Activated naive CD4-positive, alpha-beta T cell treated with anti-CD3 and anti-CD28 coated beads, Interleukin-2, amount 50 U/mL, for 16 hours (primary cell): ENCODE results near the gene CLK2.

ENCODE experiments used
- DNase-seq: peaks from one replicate; pipeline ENCODE4 v3.0.0-alpha.2; 2020

Gene CLK2

DNA sequence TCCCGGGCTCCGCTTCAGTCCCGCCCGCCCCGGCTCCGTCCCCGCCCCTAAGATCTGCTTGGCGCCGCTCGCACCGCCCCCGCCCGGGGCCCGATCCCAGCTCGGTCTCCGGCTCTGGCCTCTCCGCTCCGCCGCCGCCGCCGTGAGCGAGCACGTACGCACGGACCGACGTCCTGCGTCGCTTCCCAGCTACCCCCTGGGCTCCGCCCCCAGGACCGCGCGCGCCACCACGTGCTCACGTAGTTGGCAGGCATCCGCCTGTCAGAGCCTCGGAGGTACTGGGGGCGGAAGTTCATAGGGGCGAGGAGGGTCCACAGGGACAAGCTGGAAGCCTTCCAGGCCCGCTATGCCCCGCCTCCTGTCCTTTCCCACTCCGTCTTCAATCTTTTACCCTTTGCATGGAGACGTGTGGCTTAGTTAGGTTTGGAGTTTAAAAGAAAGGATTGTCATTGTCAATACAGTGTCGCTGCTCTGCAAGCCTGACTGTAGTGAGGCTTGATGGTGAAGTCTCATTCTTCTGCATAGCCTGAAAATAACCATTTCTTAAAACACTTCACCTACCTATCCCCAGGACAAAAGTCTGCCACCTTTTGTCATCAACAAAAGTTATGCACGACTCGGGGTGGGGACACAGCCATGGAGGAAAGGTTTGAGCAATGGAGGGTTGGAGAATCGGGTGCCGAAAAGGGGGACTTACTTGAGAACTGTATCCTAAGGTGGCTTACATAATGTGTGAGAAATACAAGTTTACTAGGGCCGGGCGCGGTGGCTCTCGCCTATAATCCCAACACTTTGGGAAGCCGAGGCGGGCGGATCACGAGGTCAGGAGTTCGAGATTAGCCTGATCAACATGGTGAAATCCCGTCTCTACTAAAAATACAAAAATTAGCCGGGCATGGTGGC lies at the start of gene CLK2:
CLK2 (minus strand) TSS at position 162 of the 903 bp plus-strand sequence. CDS start 2,527 bp downstream, outside the sequence.
- peak; percentile 99 for DNase-seq

DNA sequence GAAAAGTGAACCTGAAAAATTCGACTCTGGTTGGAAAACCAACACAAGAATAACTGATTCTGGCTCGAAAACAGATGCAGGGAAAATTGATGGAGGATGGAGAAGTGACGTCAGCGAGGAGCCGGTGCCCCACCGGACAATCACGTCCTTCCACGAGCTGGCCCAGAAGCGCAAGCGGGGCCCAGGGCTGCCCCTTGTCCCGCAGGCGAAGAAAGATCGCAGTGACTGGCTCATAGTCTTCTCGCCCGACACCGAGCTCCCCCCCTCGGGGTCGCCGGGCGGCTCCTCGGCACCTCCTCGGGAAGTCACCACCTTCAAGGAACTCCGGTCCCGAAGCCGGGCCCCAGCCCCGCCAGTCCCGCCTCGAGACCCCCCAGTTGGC lies 49.3 kb upstream of the CLK2 start:
- peak; percentile 21 for DNase-seq

DNA sequence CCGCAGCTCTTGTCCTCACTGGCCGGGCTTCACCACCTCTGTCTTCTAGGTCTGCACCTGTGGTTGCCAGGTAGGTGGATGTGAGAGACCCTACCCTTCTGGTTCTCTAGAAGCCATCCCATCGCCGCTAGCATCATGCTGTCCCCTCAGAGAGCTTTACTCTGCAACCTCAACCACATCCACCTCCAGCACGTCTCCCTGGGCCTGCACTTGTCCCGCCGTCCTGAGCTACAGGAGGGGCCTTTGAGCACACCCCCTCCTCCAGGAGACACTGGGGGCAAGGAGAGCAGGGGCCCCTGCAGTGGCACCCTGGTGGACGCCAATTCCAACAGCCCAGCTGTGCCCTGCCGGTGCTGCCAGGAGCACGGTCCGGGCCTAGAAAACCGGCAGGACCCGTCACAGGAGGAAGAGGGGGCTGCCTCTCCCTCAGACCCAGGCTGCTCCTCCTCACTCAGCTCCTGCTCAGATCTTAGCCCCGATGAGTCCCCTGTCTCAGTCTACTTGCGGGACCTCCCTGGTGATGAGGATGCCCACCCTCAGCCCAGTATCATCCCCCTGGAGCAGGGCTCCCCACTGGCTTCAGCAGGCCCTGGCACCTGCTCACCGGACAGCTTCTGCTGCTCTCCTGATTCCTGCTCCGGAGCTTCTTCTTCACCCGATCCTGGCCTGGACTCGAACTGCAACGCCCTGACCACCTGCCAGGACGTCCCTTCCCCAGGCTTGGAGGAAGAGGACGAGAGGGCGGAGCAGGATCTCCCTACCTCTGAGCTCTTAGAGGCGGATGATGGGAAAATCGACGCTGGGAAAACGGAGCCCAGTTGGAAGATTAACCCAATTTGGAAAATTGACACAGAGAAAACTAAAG lies 48.6 kb upstream of the CLK2 start:
- no peak for DNase-seq

DNA sequence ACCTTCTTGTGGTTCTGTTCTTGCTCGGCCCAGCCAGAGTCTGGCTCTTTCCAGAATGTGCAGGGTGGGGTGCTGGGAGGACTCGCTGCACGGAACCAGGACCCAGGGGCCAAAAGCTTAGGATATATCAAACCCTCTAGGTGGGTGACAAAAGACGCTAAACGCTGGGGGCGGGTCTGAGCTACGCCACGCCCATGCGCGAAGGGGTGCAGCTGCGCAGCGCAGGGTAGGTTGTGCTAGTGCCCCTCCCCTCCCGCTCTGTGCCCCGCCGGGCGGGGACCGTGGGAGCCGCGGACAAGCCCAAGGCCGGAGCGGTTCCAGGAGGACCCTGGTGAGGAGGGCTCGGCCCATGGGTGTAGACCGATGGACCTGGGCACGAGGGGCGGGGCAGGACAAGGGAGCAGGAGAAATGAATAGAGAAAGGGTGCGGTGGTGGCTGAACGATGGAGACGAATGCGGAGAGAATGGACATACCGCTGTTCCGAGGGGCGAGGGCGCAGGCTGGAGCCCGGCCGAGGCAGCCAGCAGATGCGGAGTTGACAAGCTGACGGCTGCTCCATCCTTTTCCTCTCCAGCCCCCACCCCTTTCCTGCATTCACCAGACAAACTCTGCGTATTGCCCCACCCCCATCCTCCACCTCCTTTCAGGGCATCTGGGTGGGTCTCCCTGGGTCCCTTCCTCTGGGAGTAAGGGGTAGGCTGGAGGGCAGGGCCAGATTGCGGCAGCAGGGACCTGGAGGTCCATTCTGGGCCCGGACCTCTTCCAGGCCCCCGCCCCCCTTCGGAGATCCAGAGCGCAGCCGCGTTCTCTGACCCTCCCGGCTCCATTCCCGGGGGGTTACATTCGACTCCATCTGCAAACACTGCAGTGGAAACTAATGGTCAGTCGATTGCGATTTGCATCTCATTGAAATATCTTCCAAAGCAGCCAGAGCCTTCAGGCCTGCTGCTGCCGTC lies 47.6 kb upstream of the CLK2 start, which contains the start of gene RUSC1:
RUSC1 (plus strand) TSS at position 234 of the 957 bp plus-strand sequence. CDS start 880 bp downstream, outside the sequence.
- DNase-seq = peak; percentile 81

DNA sequence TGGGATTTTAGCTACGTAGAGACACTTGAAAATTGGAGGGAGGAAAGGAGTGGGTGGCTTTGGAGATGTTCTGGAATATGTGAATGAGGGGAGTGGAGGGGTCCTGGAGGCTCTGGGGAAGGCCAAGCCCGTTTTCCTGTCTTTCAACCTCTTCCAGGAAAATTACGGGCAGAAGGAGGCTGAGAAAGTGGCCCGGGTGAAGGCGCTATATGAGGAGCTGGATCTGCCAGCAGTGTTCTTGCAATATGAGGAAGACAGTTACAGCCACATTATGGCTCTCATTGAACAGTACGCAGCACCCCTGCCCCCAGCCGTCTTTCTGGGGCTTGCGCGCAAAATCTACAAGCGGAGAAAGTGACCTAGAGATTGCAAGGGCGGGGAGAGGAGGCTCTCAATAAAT lies 46.9 kb upstream of the CLK2 start:
- no peak for DNase-seq

DNA sequence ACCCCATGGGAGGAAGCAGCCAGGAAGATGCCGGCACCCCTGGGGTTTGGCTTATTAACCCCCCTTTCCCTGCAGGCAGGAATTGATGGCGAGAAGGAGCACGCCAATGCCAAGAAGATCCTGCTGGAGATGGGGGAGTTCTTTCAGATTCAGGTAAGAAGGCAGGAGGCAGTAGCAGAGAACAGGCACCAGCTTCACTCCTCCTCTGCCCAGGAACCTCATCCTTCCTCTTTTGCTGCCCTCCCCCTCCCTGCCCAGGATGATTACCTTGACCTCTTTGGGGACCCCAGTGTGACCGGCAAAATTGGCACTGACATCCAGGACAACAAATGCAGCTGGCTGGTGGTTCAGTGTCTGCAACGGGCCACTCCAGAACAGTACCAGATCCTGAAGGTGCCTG lies 46.2 kb upstream of the CLK2 start:
- no peak for DNase-seq

DNA sequence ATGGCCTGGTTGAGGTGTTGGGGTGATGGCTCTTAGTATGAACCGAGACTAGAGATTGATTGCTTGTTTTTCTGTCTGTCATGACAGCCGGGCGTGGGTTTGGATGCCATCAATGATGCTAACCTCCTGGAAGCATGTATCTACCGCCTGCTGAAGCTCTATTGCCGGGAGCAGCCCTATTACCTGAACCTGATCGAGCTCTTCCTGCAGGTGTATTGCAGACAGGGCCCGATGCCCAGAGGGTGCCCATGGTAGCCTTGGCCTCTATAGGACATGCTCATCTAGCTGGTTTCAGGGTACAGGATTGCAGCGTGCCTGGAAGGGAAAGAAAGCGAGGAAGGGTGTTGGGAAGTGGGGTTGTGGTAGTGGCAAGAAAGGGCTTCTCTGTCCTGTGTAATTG lies 44.8 kb upstream of the CLK2 start:
- no peak for DNase-seq

DNA sequence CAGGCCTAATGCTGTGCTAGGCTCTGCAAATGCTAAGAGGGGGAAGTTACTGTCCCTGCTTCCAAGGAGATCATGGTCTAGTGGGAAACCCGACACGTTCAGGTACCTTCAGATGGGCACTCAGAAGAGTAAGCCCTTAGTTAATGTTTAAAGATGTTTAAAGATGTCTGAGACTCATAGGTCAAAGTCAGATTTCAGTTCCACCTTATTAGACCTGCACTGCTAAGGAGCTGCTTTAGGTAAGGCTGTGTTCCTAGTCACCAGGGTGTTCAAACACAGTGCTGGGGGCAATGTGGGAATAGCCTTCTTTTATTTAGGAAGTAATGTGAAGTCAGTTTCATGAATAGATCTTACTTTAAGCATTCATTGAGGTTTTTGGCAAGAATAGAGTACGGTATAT lies 43.6 kb upstream of the CLK2 start:
- no peak for DNase-seq

DNA sequence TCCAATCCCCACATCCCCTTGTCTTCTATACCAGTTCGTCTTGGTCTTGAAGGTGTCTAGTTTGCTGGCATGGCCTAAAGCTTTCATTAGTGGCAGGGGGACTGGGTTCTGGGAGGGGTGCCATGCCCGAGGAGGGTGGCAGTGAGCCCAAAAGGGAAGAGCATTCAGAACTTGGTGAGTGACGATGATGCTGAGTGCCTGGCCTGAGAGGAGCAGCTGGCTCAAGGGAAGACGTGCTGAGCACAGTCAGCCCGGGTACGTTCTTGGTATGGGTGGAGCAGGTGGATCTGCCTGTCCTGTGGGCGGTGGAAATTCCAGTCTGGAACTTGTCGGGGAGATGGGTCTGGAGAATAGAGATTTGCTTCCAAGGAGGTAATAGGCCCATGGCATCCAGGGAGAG lies 40.0 kb upstream of the CLK2 start:
- no peak for DNase-seq

DNA sequence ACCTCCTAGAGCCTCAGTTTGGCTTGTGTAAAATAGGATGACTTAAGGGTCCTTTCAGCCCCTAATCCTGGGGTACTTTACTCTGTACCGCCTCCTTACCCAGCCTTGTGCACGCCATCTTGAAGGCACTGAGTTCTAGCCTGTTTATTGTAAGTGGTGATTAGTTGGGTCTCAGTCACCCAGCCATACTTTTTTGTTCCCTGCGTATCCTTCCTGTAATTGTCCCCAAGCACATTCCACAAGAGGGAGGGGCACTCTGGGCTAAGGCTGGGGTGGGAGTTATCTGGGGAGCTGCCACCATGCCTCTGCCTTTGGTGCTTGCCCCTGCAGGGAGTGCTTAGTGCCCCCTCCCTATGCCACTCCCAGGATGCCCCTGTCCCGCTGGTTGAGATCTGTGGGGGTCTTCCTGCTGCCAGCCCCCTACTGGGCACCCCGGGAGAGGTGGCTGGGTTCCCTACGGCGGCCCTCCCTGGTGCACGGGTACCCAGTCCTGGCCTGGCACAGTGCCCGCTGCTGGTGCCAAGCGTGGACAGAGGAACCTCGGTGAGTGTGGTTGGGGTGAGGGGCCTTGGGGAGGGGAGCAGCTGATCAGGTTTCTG lies 36.2 kb upstream of the CLK2 start:
- no peak for DNase-seq

DNA sequence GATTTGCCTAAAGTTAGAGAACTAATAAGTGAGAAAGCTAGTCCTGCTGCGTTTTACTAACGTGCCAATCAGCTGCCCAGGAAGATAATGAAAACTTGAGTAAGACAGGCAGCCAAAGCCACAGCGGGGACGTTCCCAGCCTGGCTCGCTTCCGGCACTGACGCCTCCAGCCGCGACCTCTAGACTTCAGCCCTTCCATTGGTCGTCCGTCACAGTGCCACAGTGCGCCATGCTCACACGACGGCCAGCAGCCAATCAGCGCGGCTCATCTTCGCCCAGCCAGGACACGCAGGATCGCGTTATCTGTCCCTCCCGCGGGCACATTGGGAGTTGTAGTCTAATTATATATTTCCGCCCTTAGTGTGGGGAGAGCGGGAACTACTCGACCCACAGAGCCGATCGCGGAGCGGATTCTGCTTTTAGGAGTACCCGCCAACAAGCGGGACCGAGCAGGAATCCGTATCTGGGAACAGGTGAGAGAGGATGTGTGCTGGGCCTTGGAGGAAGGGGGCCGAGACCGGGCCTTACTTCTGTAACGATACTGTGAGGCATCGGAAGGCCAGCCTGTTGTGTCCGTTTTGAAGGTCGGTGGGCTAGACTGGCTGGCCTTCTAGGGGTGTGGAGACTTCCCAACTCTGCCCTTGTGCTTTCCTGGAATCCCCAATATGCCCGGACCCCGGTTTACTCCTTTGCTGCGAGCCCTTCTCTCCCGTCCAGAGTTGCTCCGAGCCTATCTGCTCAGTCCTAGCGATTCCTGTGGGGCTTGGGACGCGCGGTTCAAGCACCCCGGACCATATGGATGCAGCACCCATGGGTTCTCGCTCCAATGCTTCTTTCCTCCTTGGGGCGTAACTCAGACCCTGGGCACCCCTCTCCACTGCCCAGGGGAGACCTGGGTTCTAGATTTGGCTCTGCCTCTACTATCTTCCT lies 35.5 kb upstream of the CLK2 start, which contains the start of gene FDPS:
FDPS (plus strand) TSS at position 374 of the 930 bp plus-strand sequence. CDS start 924 bp downstream, outside the sequence.
- DNase-seq = peak; percentile 97

DNA sequence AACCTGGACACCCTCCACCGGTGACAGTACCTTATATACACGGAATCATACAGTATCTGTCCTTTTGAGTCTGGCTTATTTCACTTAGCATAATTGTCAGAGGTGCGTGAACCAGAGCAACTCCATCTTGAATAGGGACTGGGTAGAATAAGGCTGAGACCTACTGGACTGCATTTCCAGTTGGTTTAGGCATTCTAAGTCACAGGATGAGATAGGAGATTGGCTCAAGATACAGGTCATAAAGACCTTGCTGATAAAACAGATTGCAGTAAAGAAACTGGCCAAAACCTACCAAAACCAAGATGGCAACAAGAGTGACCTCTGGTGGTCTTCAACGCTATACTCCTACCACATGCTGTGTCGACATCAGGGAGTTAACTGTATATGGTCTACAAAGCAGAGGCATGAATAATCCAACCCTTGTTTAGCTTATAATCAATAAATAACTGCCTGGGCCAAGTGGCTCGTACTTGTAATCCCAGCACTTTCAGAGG lies 34.0 kb upstream of the CLK2 start:
- DNase-seq = no peak

DNA sequence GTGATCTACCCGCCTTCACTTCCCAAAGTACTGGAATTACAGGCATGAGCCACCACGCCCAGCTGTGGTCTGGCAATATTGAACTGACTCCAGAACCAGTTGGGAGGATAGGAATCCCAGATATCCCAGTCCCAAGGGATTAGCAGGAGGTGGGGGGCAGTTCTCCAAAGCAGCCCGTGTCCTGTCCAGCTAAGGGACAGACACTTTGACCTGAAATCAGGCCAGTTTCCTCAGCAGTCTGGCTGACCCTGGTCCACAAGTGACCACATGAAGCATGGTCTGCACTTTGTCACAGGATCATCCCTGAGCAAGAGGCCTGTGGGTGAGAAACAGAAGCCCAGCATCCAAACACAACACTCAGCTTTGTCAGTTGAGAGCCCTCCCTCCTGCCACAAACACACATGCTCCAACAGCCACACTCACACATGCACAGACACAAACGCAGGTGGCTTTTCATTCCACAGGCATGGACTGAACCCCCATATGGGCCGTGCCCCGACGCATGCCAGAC lies 32.6 kb upstream of the CLK2 start:
- no peak for DNase-seq

DNA sequence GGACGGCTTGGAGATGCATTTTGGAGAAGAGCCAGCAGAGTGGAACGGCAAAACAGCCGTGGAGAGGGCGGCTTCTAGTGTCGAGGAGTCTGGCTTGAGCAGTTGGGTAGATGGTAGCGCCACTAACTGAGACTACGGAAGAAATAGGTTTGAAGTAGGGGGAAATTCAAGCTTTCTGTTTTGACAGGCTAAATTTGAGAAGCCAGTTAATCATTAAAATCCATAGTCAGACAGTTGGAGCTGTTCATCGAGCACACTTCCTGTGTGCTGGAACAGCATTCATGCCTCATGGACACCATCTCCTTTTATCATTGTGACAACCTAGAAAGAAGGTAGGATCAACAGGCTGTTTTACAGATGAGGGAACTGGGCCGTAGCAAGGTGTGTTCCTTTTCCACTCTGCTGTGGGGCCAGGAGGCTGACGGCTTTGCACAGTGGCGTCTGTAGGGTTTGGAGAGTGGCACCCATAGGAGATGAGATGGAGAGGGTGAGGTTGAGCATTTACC lies 31.3 kb upstream of the CLK2 start:
- DNase-seq = no peak

DNA sequence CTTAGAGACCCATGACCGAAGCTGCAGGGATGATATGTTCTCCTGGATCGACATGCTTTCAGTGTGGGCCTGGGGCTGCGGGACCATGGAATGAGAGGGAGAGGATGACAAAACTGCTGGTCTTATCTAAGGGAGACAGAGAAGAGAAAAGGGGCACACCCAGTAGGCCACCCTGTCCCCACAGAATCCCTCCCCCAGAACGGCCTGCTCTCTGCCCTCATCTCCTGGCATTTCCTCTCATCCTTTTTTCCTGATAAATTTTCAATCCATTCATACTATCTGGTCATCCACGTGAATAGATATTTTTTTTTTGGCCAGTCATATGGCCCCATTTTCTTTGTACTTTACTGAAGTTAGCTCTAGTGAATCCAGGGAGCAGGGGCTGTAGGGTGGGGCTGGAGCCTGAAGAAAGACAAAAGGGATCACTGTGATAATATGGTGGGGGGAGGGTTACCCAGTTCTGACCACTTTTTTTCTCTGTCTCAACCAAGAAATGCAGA lies 28.1 kb upstream of the CLK2 start, which contains the start of gene PKLR:
PKLR (minus strand) TSS at position 97 of the 500 bp plus-strand sequence; CDS start at position 54, 43 bp downstream.
- no peak for DNase-seq

DNA sequence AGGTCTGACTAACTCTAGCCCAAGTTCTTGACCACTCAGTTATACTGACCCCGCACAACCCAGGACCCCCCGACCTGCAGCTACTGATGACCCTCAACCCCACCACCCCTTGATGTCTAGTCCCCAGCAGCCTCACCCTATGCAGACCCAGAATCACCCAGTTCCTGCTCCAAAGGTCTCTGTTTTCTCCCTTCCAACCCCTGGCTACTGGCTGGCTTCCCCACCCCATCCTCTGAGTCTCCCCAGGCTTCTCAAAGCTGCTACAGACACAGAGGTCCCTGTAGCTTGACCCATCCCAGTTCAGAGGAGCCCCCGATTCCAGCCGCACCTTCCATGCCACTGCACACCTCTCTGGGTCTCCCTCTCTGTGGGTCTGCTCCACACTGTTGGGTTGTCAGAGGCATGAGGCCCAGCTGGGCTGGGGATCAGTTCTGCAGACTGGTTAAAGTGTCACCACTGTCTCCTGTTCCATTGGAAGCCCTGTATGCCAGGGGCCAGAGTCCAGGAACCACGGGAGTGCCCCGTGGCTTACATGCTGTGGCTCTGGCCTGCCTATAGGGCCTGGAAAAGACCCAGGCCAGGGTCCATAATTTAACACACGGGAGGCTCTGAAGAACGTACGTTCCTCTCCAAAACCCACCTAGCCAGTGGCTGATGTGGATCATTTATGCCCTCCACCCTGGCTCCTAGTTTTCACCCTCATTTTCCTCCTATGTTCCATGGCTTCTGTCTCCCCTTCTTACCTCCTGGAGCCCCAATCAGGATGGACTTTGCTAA lies 27.4 kb upstream of the CLK2 start:
- no peak for DNase-seq

DNA sequence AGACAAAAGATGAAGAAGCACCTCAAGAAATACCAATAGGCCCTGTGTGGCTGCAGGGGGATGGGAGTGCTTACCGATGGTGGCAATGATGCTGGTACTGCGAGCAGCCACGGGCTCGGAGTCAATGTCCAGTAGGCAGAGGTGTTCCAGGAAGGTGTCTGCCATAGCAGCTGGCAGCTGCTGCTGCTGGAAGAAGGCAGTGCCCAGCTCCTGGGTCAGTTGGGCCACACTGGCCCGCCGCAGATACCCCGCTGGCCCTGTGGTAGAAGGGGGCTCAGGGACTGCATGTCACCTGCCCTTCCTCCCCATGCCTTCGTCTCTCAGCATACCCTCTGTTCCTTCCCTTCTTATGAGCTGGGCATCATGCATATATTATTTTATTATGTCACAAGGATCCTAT lies 26.7 kb upstream of the CLK2 start:
- DNase-seq = no peak

DNA sequence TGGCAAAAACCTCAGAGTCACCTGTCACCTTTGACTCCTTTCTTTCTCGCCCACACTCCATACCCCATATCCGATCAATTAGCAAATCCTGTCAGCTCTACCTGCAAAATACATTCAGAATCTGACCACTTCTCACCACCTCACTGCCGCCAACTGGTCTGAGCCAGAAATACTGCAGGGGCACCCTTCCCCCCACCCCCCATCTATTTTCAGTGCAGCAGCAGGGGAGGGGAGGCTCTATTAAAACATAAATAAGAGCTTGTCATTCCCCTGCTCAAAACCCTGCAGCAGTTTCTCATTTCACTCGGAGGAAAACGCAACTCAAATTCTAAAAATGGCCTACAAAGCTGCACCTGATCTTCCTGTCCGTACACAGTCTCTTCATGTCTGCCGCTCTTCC lies 24.1 kb upstream of the CLK2 start:
- no peak for DNase-seq

DNA sequence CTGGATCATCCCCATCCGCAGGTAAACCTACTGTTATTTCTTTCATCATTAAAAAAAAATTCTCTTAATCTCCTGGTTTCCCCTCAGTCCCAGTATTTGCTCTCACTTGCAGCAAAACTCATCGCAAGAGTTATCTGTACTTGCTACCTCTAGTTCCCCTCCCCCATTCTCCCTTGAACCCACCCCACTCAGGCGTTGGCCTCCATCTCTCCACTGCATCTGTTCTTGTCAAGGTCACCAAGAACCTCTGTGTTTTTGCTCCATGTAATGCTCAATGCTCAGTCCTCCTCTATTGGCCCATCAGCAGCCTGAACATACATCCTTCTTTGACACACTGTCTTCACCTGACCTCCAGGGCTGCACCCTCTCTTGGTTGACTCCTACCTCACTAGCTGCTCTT lies 23.4 kb upstream of the CLK2 start:
- no peak for DNase-seq
